Naive thymus-derived CD4-positive, alpha-beta T cell (primary cell): ENCODE data around the gene TPRX1. TPM values are rescaled to one million over a fixed set of nuclear protein-coding genes. Genes with fewer than 3 reads are reported as not detected.
"Not testable (repeated sequence)": the region's sequence is repeated elsewhere in the genome, so short reads cannot be mapped to it uniquely, and the experiment has no call there.

Experiments
- ATAC-seq: fragments of 150-1000 bp; cut with Tn5 transposase; 2 replicates; pipeline ENCODE4 v1.10.0; 2021; ENCODE audit warnings: mild to moderate bottlenecking, moderate library complexity
- CTCF ChIA-PET: fragments of 350-600 bp; sonication (Branson Sonifier 250); formaldehyde crosslinking; loops from one replicate; lab custom pipeline; 2021; ENCODE audit warnings: antibody characterized with exemption; lab: Charles Lee
- POLR2A ChIA-PET: fragments of 350-600 bp; sonication (Branson Sonifier 250); formaldehyde crosslinking; loops from one replicate; lab custom pipeline; 2021; ENCODE audit warnings: antibody characterized with exemption, inconsistent platforms; lab: Charles Lee
- DNase-seq, 9 donors: peaks; one replicate each; pipeline versions ENCODE4 v3.0.0 to v3.0.0-alpha.2; 2020 to 2022; ENCODE audit warnings: mixed read lengths in 1 of 9
- H3K27ac ChIP-seq: one replicate; pipeline ENCODE4 v1.7.0; 2013; ENCODE audit warnings: mild to moderate bottlenecking, low read depth, low read length, moderate library complexity
- H3K27me3 ChIP-seq, 2 donors: one replicate each; pipeline ENCODE4 v1.7.0; 2013; ENCODE audit warnings: low read length in 2 of 2, mild to moderate bottlenecking in 2 of 2, moderate library complexity in 2 of 2; ENCODE audit not compliant: control insufficient read depth in 2 of 2, insufficient read depth in 2 of 2
- H3K36me3 ChIP-seq, 3 experiments: 1 replicate in 2 of 3; 2 replicates in 1 of 3; pipeline ENCODE4 v1.7.0; 2013; ENCODE audit warnings: low read length in 3 of 3, mild to moderate bottlenecking in 3 of 3, moderate library complexity in 1 of 3; ENCODE audit not compliant: insufficient read depth in 3 of 3, control insufficient read depth in 2 of 3
- H3K4me1 ChIP-seq, 2 donors: one replicate each; pipeline ENCODE4 v1.7.0; 2013; ENCODE audit warnings: low read length in 2 of 2, mild to moderate bottlenecking in 2 of 2, moderate library complexity in 1 of 2; ENCODE audit not compliant: control insufficient read depth in 2 of 2, insufficient read depth in 2 of 2
- H3K4me3 ChIP-seq: 2 replicates; pipeline ENCODE4 v1.7.0; 2013; ENCODE audit warnings: mild to moderate bottlenecking, low read length
- H3K9me3 ChIP-seq, 3 experiments: 1 replicate in 2 of 3; 2 replicates in 1 of 3; pipeline ENCODE4 v1.7.0; 2013; ENCODE audit warnings: low read length in 3 of 3; ENCODE audit not compliant: control insufficient read depth in 2 of 3
- H3K27ac Mint-ChIP-seq, 9 donors: one replicate each; pipeline ENCODE4 v1.8.0; 2020 to 2022; ENCODE audit warnings: mixed read lengths in 9 of 9, mild to moderate bottlenecking in 8 of 9, moderate library complexity in 5 of 9, inconsistent platforms in 2 of 9
- H3K27me3 Mint-ChIP-seq, 5 donors: one replicate each; pipeline ENCODE4 v1.8.0; 2021 to 2022; ENCODE audit warnings: mixed read lengths in 5 of 5, mild to moderate bottlenecking in 1 of 5
- H3K36me3 Mint-ChIP-seq, 5 donors: one replicate each; pipeline ENCODE4 v1.8.0; 2020 to 2022; ENCODE audit warnings: mixed read lengths in 5 of 5, mild to moderate bottlenecking in 3 of 5, inconsistent platforms in 1 of 5
- H3K4me1 Mint-ChIP-seq, 7 donors: one replicate each; pipeline ENCODE4 v1.8.0; 2020 to 2022; ENCODE audit warnings: mixed read lengths in 7 of 7, mild to moderate bottlenecking in 3 of 7, inconsistent platforms in 1 of 7
- H3K4me3 Mint-ChIP-seq, 10 donors: one replicate each; pipeline ENCODE4 v1.8.0; 2020 to 2022; ENCODE audit warnings: mild to moderate bottlenecking in 10 of 10, mixed read lengths in 10 of 10, moderate library complexity in 6 of 10, inconsistent platforms in 2 of 10
- H3K9me3 Mint-ChIP-seq, 11 donors: one replicate each; pipeline ENCODE4 v1.8.0; 2020 to 2022; ENCODE audit warnings: mixed read lengths in 11 of 11, mild to moderate bottlenecking in 4 of 11, inconsistent platforms in 1 of 11, moderate library complexity in 1 of 11
- intact Hi-C, 2 donors: fragments of 100-400 bp; cut with micrococcal nuclease; formaldehyde crosslinking; loops; one replicate each; pipeline ENCODE4 v1.15.1; 2023
- polyA plus RNA-seq, 2 donors: library from polyadenylated mRNA; unstranded; fragments of 300-500 nt; fragmentation: Illumina TruSeq; gene quantifications; one replicate each; pipeline ENCODE4 v1.2.3, GENCODE V29; 2021
- total RNA-seq, 6 experiments: library from RNA in 5 of 6; stranded (reverse) in 5 of 6; gene quantifications; 1 replicate in 5 of 6; 2 replicates in 1 of 6; pipeline ENCODE4 v1.2.3 and lab custom pipeline; 2021 to 2026

The TPRX1 gene
- total and polyA plus RNA-seq, 7 experiments from 2014 or later = not detected

- H3K36me3 ChIP-seq = peaks cover 0 to 33% (median 0%) of the 10 kb centered on the region in 3 experiments
- H3K4me1 Mint-ChIP-seq, H3K27ac Mint-ChIP-seq, H3K4me3 Mint-ChIP-seq, H3K27ac ChIP-seq, H3K4me3 ChIP-seq, H3K9me3 ChIP-seq, H3K9me3 Mint-ChIP-seq, ATAC-seq, H3K27me3 ChIP-seq, POLR2A ChIA-PET, H3K4me1 ChIP-seq, DNase-seq, H3K36me3 Mint-ChIP-seq, H3K27me3 Mint-ChIP-seq: not testable (repeated sequence)
- CTCF ChIA-PET = interaction anchor here (0.6 to 1.6 kb wide), 3 partner anchors 22 to 688 kb away, joined by 3 to 4 read pairs (median 4); partner anchors contain the start of gene EHD2
- intact Hi-C loops = loop anchor here in 1 of 2 donors (5.0 kb wide), 1 partner anchor 75 kb away; the partner anchor contains the start of gene EHD2
Observed at GRCh38 chr19:47787307-47787706, 17.0 kb downstream of the TPRX1 start.

- POLR2A ChIA-PET = no interaction called here
Observed at GRCh38 chr19:47786566-47786965, 17.8 kb downstream of the TPRX1 start.

DNA sequence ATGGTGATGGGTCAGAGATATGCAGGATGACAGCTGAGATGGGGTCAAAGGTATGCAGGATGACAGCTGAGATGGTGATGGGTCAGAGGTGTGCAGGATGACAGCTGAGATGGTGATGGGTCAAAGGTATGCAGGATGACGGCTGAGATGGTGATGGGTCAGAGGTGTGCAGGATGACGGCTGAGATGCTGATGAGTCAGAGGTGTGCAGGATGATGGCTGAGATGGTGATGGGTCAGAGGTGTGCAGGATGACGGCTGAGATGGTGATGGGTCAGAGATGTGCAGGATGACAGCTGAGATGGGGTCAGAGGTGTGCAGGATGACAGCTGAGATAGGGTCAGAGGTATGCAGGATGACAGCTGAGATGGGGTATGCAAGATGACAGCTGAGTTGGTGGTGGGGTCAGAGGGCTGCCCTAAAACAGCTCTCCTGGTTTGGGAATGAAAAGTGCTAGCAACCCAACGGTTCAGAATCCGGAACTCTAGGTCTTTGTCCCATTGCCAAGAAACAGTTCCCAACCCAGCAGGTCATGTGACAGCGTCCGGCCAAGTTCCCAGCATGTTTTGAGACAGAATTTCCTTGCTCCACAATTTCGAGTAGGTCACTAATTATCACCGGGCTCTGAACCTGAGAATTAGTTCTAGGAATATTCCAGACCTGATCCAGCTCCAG, 22.6 kb downstream of the TPRX1 start:
- Histone ChIP-seq H3K36me3 (peaks cover 0 to 52% (median 7%) of the 10 kb centered on the region in 3 experiments), H3K4me3 (no peak overlapping the region), H3K27me3 (no peaks in the 10 kb centered on the region), H3K4me1 (peaks cover 8 to 19% of the 10 kb centered on the region in 2 donors), H3K9me3 (no peaks in the 10 kb centered on the region), H3K27ac (no peak overlapping the region)
- Mint-ChIP-seq H3K27ac (peak overlapping the region in 8 of 9 donors; percentile 5 to 75 (median 62)), H3K4me3 (peak overlapping the region in 6 of 10 donors; percentile 16 to 60 (median 23)), H3K9me3 (no peaks in the 10 kb centered on the region), H3K4me1 (peaks cover 8 to 40% (median 32%) of the 10 kb centered on the region in 7 donors), H3K36me3 (peaks cover 0 to 20% (median 15%) of the 10 kb centered on the region in 5 donors), H3K27me3 (no peaks in the 10 kb centered on the region)
- ChIA-PET POLR2A (interaction anchor here (1.1 to 1.2 kb wide), 2 partner anchors 36 to 668 kb away, joined by 3 to 4 read pairs; partner anchors contain the start of gene ZC3H4), CTCF (interaction anchor here (0.7 to 1.2 kb wide), 2 partner anchors 10 to 14 kb away, joined by 3 to 5 read pairs; no protein-coding TSS in a partner anchor)
- intact Hi-C loops = no loop called here
- DNase-seq = no peak
- ATAC-seq = no peak

More at GRCh38 chr19:47786566-47786965, 17.8 kb downstream of the TPRX1 start:
- H3K9me3 ChIP-seq = no peaks in the 10 kb centered on the region
- H3K4me3 ChIP-seq = no peak overlapping the region
- H3K9me3 Mint-ChIP-seq = no peaks in the 10 kb centered on the region
- H3K4me3 Mint-ChIP-seq = no peak overlapping the region
- peaks cover 6 to 16% (median 10%) of the 10 kb centered on the region in 7 donors for H3K4me1 Mint-ChIP-seq
- peaks cover 0 to 40% (median 2%) of the 10 kb centered on the region in 3 experiments for H3K36me3 ChIP-seq
- DNase-seq = no peak
- intact Hi-C loops = loop anchor here in 1 of 2 donors (5.0 kb wide), 1 partner anchor 74 kb away; the partner anchor contains the start of gene EHD2
- CTCF ChIA-PET = no interaction called here
- no peaks in the 10 kb centered on the region for H3K27me3 Mint-ChIP-seq
- peaks cover 0 to 13% (median 10%) of the 10 kb centered on the region in 5 donors for H3K36me3 Mint-ChIP-seq
- no peak overlapping the region for H3K27ac Mint-ChIP-seq
- H3K27me3 ChIP-seq = no peaks in the 10 kb centered on the region
- no peak for ATAC-seq
- H3K4me1 ChIP-seq = no peaks in the 10 kb centered on the region
- H3K27ac ChIP-seq = no peak overlapping the region

DNA sequence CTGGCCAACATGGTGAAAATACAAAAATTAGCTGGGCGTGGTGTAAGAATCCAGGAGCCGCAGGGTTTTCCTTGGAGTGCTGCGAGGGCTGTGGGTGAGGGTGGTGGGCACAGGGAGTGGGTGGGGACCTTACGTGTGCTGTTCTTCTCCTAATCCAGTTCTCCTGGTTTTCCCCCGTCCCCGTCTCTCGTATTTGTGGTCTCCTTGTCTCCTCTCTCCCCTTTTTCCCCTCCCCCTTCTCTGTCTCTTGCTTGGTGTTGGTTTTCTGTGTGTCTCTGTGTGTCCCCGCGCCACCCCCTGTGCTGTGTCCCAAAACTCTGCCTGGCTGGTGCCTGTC, 24.2 kb downstream of the TPRX1 start:
- CTCF ChIA-PET = interaction anchor here (0.6 kb wide), 1 partner anchor 1981 kb away, joined by 11 read pairs; no protein-coding TSS in a partner anchor
- no peak for DNase-seq
- no peak for ATAC-seq
- Histone ChIP-seq H3K4me3 (no peak overlapping the region), H3K4me1 (peaks cover 8 to 19% of the 10 kb centered on the region in 2 donors), H3K27me3 (no peaks in the 10 kb centered on the region), H3K9me3 (no peaks in the 10 kb centered on the region), H3K27ac (peak overlapping the region; percentile 87), H3K36me3 (peaks cover 0 to 42% (median 7%) of the 10 kb centered on the region in 3 experiments)
- POLR2A ChIA-PET = interaction anchor here (0.6 kb wide), 2 partner anchors 34 to 36 kb away, joined by 3 to 6 read pairs; no protein-coding TSS in a partner anchor
- Mint-ChIP-seq H3K36me3 (peaks cover 0 to 18% (median 15%) of the 10 kb centered on the region in 5 donors), H3K4me3 (peak overlapping the region; percentile 78 to 99 (median 93)), H3K27me3 (no peaks in the 10 kb centered on the region), H3K9me3 (no peaks in the 10 kb centered on the region), H3K27ac (peak overlapping the region in 8 of 9 donors; percentile 57 to 94 (median 90)), H3K4me1 (peaks cover 8 to 40% (median 32%) of the 10 kb centered on the region in 7 donors)
- intact Hi-C loops = no loop called here

- Mint-ChIP-seq H3K27ac (peak overlapping the region; percentile 70 to 95 (median 91)), H3K27me3 (no peaks in the 10 kb centered on the region), H3K4me1 (peaks cover 8 to 40% (median 32%) of the 10 kb centered on the region in 7 donors), H3K36me3 (peaks cover 0 to 18% (median 15%) of the 10 kb centered on the region in 5 donors), H3K4me3 (peak overlapping the region; percentile 84 to 99 (median 93)), H3K9me3 (no peaks in the 10 kb centered on the region)
- Histone ChIP-seq H3K4me3 (peak overlapping the region; percentile 88), H3K36me3 (peaks cover 0 to 38% (median 7%) of the 10 kb centered on the region in 3 experiments), H3K9me3 (no peaks in the 10 kb centered on the region), H3K27ac (peak overlapping the region; percentile 87), H3K4me1 (peaks cover 8 to 19% of the 10 kb centered on the region in 2 donors), H3K27me3 (no peaks in the 10 kb centered on the region)
- DNase-seq (no peak), ATAC-seq (no peak)
- intact Hi-C loops = loop anchor here in 1 of 2 donors (5.0 kb wide), 1 partner anchor 733 kb away; the partner anchor contains the start of gene LMTK3
- ChIA-PET POLR2A (interaction anchor here (0.6 to 0.9 kb wide), 6 partner anchors 25 to 800 kb away, joined by 3 to 6 read pairs (median 3); partner anchors contain the start of gene NOP53), CTCF (interaction anchor here (0.6 kb wide), 1 partner anchor 1980 kb away, joined by 11 read pairs; no protein-coding TSS in a partner anchor)
Observed at GRCh38 chr19:47779524-47780214, 24.7 kb downstream of the TPRX1 start.

GRCh38 chr19:47778954-47779351, 25.4 kb downstream of the TPRX1 start:
- peak overlapping the region; percentile 87 for H3K27ac ChIP-seq
- Mint-ChIP-seq H3K27me3 (no peaks in the 10 kb centered on the region), H3K27ac (peak overlapping the region; percentile 70 to 95 (median 91)), H3K9me3 (no peaks in the 10 kb centered on the region), H3K36me3 (peaks cover 0 to 15% (median 12%) of the 10 kb centered on the region in 5 donors), H3K4me1 (peaks cover 8 to 40% (median 32%) of the 10 kb centered on the region in 7 donors), H3K4me3 (peak overlapping the region; percentile 84 to 99 (median 93))
- peaks cover 8 to 19% of the 10 kb centered on the region in 2 donors for H3K4me1 ChIP-seq
- DNase-seq (peak in 1 of 9 donors; percentile 11), ATAC-seq (peak; percentile 8)
- ChIA-PET CTCF (no interaction called here), POLR2A (interaction anchor here (0.6 to 0.9 kb wide), 3 partner anchors 24 to 34 kb away, joined by 3 to 4 read pairs (median 3); partner anchors contain the start of gene NOP53)
- intact Hi-C loops = loop anchor here (1.0 to 5.0 kb wide), 5 partner anchors 34 to 733 kb away; partner anchors contain the start of genes NOP53 (in 2 of the 2), DHX34 (in 1 of the 2), LMTK3 (in 1 of the 2) and NAPA (in 1 of the 2)
- H3K27me3 ChIP-seq = no peaks in the 10 kb centered on the region
- peaks cover 0 to 30% (median 7%) of the 10 kb centered on the region in 3 experiments for H3K36me3 ChIP-seq
- H3K4me3 ChIP-seq = peak overlapping the region; percentile 88
- no peaks in the 10 kb centered on the region for H3K9me3 ChIP-seq
